Kidney (tissue), 14 donors: ENCODE results near the gene RAPGEF5. TPM values are rescaled to one million over a fixed set of nuclear protein-coding genes. Genes with fewer than 3 reads are reported as not detected.

Experiments used
- DNase-seq, 5 donors: peaks; one replicate each; pipeline ENCODE4 v3.0.0-alpha.2; 2013 to 2020
- FAIRE-seq: peaks from 2 replicates; lab custom pipeline; 2012; peaks lifted over from hg19 to GRCh38; lab: Jason Lieb, UNC
- H3K27ac ChIP-seq, 2 donors: one replicate each; pipeline ENCODE4 v1.7.0; 2013; ENCODE audit warnings: low read depth in 2 of 2, low read length in 2 of 2, inconsistent platforms in 1 of 2
- H3K27me3 ChIP-seq: one replicate; pipeline ENCODE4 v1.7.1; 2013; ENCODE audit warnings: low read length, inconsistent platforms; ENCODE audit not compliant: control insufficient read depth, insufficient read depth
- H3K36me3 ChIP-seq, 3 donors: one replicate each; pipeline versions ENCODE4 v1.7.0 to v1.7.1; 2013; ENCODE audit warnings: low read length in 3 of 3, control low read depth in 1 of 3, inconsistent platforms in 1 of 3; ENCODE audit not compliant: insufficient read depth in 3 of 3, control insufficient read depth in 2 of 3
- H3K4me1 ChIP-seq, 3 donors: one replicate each; pipeline versions ENCODE4 v1.7.0 to v1.7.1; 2013; ENCODE audit warnings: low read length in 3 of 3, inconsistent platforms in 1 of 3, low read depth in 1 of 3; ENCODE audit not compliant: control insufficient read depth in 2 of 3, insufficient read depth in 2 of 3
- H3K4me3 ChIP-seq, 3 donors: one replicate each; pipeline versions ENCODE4 v1.7.0 to v1.8.1; 2013; ENCODE audit warnings: low read length in 3 of 3, control low read depth in 1 of 3, inconsistent platforms in 1 of 3
- H3K9ac ChIP-seq, 3 donors: one replicate each; pipeline versions ENCODE4 v1.7.0 to v1.7.1; 2013; ENCODE audit warnings: low read length in 3 of 3, control low read depth in 1 of 3, inconsistent platforms in 1 of 3
- H3K9me3 ChIP-seq, 3 donors: one replicate each; pipeline versions ENCODE4 v1.7.0 to v1.7.1; 2013; ENCODE audit warnings: low read length in 3 of 3, control low read depth in 1 of 3, inconsistent platforms in 1 of 3; ENCODE audit not compliant: control insufficient read depth in 2 of 3, insufficient read depth in 1 of 3
- intact Hi-C: fragments of 100-400 bp; cut with DNase I; formaldehyde crosslinking; loops from one replicate; pipeline ENCODE4 v1.11.1; 2022
- polyA plus RNA-seq: library from polyadenylated mRNA; stranded (reverse); fragments of 350-450 nt; fragmentation: Illumina TruSeq; extraction: RNeasy Lipid Tissue Mini Kit (QIAGEN cat#74804); gene quantifications from one replicate; pipeline ENCODE4 v1.2.3, GENCODE V29; 2014; ENCODE audit warnings: low read depth, low replicate concordance; ENCODE audit not compliant: insufficient read depth
- total RNA-seq: library from RNA; stranded (reverse); fragmentation: NEBNext Ultra II Directional; extraction: Animal tissue kit (Norgen Biotek cat#: 25700); gene quantifications from one replicate; pipeline ENCODE4 v1.2.1, GENCODE V29; 2021
- TF ChIP-seq, protein P1 (sequence below): IDR thresholded peaks from 3 replicates; pipeline ENCODE4 v1.5.1; 2012; ENCODE audit warnings: mild to moderate bottlenecking, moderate library complexity, borderline replicate concordance; ENCODE audit not compliant: insufficient read depth; ENCODE audit errors: extremely low read depth
- donor health status: control.
- donor health status: control.
- donor health status: control.
- donor health status: control.
- donor health status: control.
- donor health status: DM: yes; HTN: yes; CAD: no.
- donor health status: Normal renal cell carcinoma (clear cell type).

The RAPGEF5 gene
- total and polyA plus RNA-seq, 2 donors from 2014 or later = 3.9 to 67.8 TPM

DNA sequence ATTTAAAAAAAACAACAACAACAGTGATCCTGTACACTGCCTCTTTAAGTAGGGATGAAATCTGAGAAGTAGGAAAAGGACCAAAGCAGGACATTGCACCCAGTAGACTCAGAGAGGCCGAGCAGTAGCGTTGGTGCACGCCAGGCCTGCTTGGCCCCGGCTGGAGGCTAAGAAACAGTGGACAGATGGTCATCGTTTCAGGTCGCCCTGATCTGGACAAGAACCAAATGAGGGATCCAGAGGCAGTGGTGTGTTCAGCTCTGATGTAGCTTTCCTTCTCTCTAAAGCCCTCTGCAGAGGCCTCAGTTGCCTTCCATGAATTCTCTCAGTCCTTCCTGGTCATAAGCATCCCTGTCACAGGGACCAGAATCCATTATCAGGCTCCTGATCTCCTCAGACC is 269.1 kb downstream of the RAPGEF5 start:
- TF ChIP-seq, protein P1, sequence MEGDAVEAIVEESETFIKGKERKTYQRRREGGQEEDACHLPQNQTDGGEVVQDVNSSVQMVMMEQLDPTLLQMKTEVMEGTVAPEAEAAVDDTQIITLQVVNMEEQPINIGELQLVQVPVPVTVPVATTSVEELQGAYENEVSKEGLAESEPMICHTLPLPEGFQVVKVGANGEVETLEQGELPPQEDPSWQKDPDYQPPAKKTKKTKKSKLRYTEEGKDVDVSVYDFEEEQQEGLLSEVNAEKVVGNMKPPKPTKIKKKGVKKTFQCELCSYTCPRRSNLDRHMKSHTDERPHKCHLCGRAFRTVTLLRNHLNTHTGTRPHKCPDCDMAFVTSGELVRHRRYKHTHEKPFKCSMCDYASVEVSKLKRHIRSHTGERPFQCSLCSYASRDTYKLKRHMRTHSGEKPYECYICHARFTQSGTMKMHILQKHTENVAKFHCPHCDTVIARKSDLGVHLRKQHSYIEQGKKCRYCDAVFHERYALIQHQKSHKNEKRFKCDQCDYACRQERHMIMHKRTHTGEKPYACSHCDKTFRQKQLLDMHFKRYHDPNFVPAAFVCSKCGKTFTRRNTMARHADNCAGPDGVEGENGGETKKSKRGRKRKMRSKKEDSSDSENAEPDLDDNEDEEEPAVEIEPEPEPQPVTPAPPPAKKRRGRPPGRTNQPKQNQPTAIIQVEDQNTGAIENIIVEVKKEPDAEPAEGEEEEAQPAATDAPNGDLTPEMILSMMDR = no peak
- H3K4me3 ChIP-seq = no peak overlapping the region
- intact Hi-C loops = no loop called here
- no peak overlapping the region for H3K27ac ChIP-seq
- H3K9me3 ChIP-seq = no peaks in the 10 kb centered on the region
- no peak overlapping the region for H3K9ac ChIP-seq
- no peaks in the 10 kb centered on the region for H3K36me3 ChIP-seq
- DNase-seq (no peak), FAIRE-seq (no peak)
- H3K27me3 ChIP-seq = no peaks in the 10 kb centered on the region
- peaks cover 0 to 5% (median 0%) of the 10 kb centered on the region in 3 donors for H3K4me1 ChIP-seq

DNA sequence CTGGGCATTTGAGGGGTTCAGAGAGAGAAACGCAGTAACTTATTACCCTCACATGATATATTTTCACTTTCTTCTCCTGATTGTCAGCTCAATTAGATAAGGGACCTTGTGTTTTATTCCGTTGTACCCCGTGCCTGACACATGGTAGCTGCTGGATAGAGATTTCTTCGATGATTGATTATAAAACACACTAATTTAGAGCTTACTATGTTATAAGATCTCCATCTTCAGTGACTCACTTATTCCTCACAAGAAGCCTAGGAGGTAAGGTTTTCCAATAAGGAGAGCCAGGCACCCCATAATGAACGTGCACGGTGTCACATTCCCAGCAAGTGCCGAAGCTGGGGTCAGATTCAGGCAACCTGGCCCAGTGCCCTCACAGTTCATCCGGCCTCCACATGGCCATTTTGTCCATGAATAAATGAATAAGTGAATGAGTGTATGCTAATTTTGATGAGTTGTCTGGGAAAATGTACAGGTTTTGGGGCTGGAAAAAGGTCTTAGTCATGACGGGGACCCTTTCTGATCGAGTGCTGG is 273.2 kb downstream of the RAPGEF5 start:
- H3K27me3 ChIP-seq = no peaks in the 10 kb centered on the region
- peak overlapping the region; percentile 80 to 89 (median 85) for H3K4me3 ChIP-seq
- intact Hi-C loops = no loop called here
- TF ChIP-seq, protein P1 = no peak
- no peaks in the 10 kb centered on the region for H3K9me3 ChIP-seq
- H3K9ac ChIP-seq = peak overlapping the region; percentile 48 to 80 (median 67)
- peaks cover 0 to 9% (median 4%) of the 10 kb centered on the region in 3 donors for H3K4me1 ChIP-seq
- H3K27ac ChIP-seq = peak overlapping the region in 1 of 2 donors; percentile 32
- no peaks in the 10 kb centered on the region for H3K36me3 ChIP-seq
- FAIRE-seq (no peak), DNase-seq (no peak)

DNA sequence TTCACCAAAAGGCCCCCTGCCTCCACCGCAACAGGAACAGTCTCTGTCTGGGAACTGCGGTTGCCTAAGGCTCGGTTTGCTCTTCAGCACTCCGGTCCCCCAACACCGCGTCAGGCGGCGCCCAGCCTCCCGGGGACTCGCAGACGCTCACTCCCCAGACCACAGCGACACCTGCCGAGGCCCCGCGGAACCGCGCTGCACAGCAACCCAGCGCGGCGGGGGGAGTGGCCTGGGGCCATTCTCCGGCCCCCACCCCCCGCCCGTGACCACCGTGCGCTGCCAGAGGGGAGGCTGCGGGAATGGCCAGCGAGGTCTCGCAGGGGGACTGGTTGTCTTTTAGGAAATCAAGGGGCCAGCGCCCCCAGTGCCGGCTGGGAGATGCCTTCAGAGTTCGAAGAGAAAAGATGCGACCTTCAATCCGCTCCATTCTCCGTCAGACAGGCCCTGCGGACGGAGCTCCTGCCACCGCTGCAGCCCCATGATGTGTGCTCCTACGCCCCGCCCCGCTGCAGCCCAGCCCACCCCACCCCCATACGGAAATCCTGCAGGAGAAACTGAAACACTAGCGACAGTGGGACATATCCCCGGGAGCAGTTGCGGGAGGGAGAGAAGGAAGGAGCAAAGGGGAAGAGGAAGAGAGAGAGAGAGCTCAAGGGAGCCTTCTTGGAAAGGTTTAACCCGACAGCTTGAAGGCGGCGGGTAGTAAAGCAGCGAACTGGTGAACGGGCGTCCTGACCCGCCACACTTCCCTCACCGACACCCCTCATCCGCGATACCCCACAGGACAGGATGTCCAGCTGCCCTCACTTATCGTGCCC is 273.9 kb downstream of the RAPGEF5 start:
- Histone ChIP-seq H3K4me1 (peaks cover 0 to 9% (median 4%) of the 10 kb centered on the region in 3 donors), H3K27ac (peak overlapping the region; percentile 29 to 77), H3K36me3 (no peaks in the 10 kb centered on the region), H3K27me3 (no peaks in the 10 kb centered on the region), H3K9me3 (no peaks in the 10 kb centered on the region), H3K9ac (peak overlapping the region; percentile 48 to 80 (median 67)), H3K4me3 (peak overlapping the region; percentile 80 to 89 (median 85))
- FAIRE-seq (no peak), DNase-seq (peak; percentile 94 to 96 (median 94))
- intact Hi-C loops = no loop called here
- TF ChIP-seq, protein P1 = peak; percentile 85
